OCI-LY7 (cell line): ENCODE results near the gene RPL35A. TPM values are rescaled to one million over a fixed set of nuclear protein-coding genes. Genes with fewer than 3 reads are reported as not detected.

Experiments used
- Bru-seq: library from RNA; stranded (reverse); fragments of 400-500 nt; gene quantifications from one replicate; lab custom pipeline; 2021; lab: Mats Ljungman, UMichigan
- BruChase-seq, 2 experiments: library from RNA; stranded (reverse); fragments of 400-500 nt; gene quantifications; one replicate each; lab custom pipeline; 2021; lab: Mats Ljungman, UMichigan
- BruUV-seq: library from RNA; stranded (reverse); fragments of 400-500 nt; replicated peaks from 2 replicates; lab custom pipeline; 2021; lab: Mats Ljungman, UMichigan
- CTCF ChIA-PET: fragments of 300-600 bp; sonication (Branson Sonifier 250); formaldehyde crosslinking; loops from one replicate; lab custom pipeline; 2022; ENCODE audit warnings: antibody characterized with exemption; ENCODE audit not compliant: unreplicated experiment; lab: Charles Lee
- POLR2A ChIA-PET: fragments of 300-600 bp; sonication (Branson Sonifier 250); formaldehyde crosslinking; loops from one replicate; lab custom pipeline; 2022; ENCODE audit warnings: antibody characterized with exemption; lab: Charles Lee
- DNase-seq: peaks from one replicate; pipeline ENCODE4 v3.0.0-alpha.2; 2015; ENCODE audit warnings: low spot score
- H2AFZ ChIP-seq: fragments of 200-600 bp; sonication (generic), shearing (Covaris generic); 2 replicates; pipeline ENCODE4 v1.6.1; 2014; ENCODE audit warnings: mild to moderate bottlenecking, antibody characterized with exemption, low read length, moderate library complexity
- H3K27ac ChIP-seq: fragments of 200-600 bp; sonication (generic); 2 replicates; pipeline ENCODE4 v1.5.1; 2014; ENCODE audit warnings: mixed run types, low read depth, mild to moderate bottlenecking, moderate library complexity, low read length, inconsistent platforms; ENCODE audit not compliant: poor library complexity, severe bottlenecking
- H3K36me3 ChIP-seq: fragments of 200-600 bp; sonication (generic); 2 replicates; pipeline ENCODE4 v1.6.1; 2014; ENCODE audit warnings: mild to moderate bottlenecking, antibody characterized with exemption, low read length, moderate library complexity, mixed read lengths; ENCODE audit not compliant: insufficient read depth
- H3K4me1 ChIP-seq: fragments of 200-600 bp; sonication (generic); 2 replicates; pipeline ENCODE4 v1.5.1; 2014; ENCODE audit warnings: mild to moderate bottlenecking, low read length; ENCODE audit not compliant: insufficient read depth, poor library complexity, severe bottlenecking
- H3K4me2 ChIP-seq: fragments of 200-600 bp; sonication (generic); 2 replicates; pipeline ENCODE4 v1.6.1; 2014; ENCODE audit warnings: mild to moderate bottlenecking, low read length
- H3K4me3 ChIP-seq: fragments of 200-600 bp; sonication (generic); 2 replicates; pipeline ENCODE4 v1.5.1; 2014; ENCODE audit warnings: mild to moderate bottlenecking, low read depth, low read length; ENCODE audit not compliant: poor library complexity, severe bottlenecking
- H3K79me2 ChIP-seq: fragments of 200-600 bp; sonication (generic); 2 replicates; pipeline ENCODE4 v1.6.1; 2016; ENCODE audit warnings: low read depth, mild to moderate bottlenecking, low read length, moderate library complexity, mixed read lengths; ENCODE audit not compliant: insufficient read depth
- H3K9me2 ChIP-seq: fragments of 200-600 bp; sonication (generic); 2 replicates; pipeline ENCODE4 v1.6.1; 2016; ENCODE audit warnings: mild to moderate bottlenecking, low read length, mixed read lengths; ENCODE audit not compliant: insufficient read depth
- H3K9me3 ChIP-seq: fragments of 200-600 bp; sonication (generic); 2 replicates; pipeline ENCODE4 v1.6.1; 2014; ENCODE audit warnings: mild to moderate bottlenecking, mixed run types, low read length, mixed read lengths
- H4K20me1 ChIP-seq: fragments of 200-600 bp; sonication (generic); 2 replicates; pipeline ENCODE4 v1.6.1; 2014; ENCODE audit warnings: mild to moderate bottlenecking, antibody characterized with exemption, low read length, moderate library complexity, mixed read lengths; ENCODE audit not compliant: insufficient read depth
- EZH2phosphoT487 ChIP-seq: fragments of 200-600 bp; sonication (generic); IDR thresholded peaks from 2 replicates; pipeline ENCODE4 v1.6.1; 2018; ENCODE audit warnings: low read depth, borderline replicate concordance, mild to moderate bottlenecking, mixed run types, antibody characterized with exemption, low read length, moderate library complexity, mixed read lengths
- intact Hi-C: fragments of 100-400 bp; cut with micrococcal nuclease; formaldehyde crosslinking; loops from one replicate; pipeline ENCODE4 v1.10.0; 2022; ENCODE audit not compliant: unreplicated experiment
- long read RNA-seq: library from polyadenylated mRNA; stranded (forward); transcript quantifications from one replicate; pipeline ENCODE4 v2.0.0, GENCODE V29; 2022
- total RNA-seq, 2 experiments: library from RNA; depleted of rRNA in 1 of 2; stranded (reverse); fragments of >200 nt in 1 of 2; shearing (Covaris generic) in 1 of 2; gene quantifications; 2 replicates each; pipeline ENCODE4 v1.2.3, GENCODE V29; 2014 to 2022
- TF ChIP-seq, protein P1 (sequence below): fragments of 200-600 bp; sonication (generic); conservative IDR thresholded peaks from 2 replicates; pipeline ENCODE4 v1.5.1; 2014; ENCODE audit warnings: mild to moderate bottlenecking, antibody characterized with exemption, low read length, moderate library complexity, mixed read lengths

The RPL35A gene
- total RNA-seq (2014; rRNA removed; shearing (Covaris generic)) (846 and 968 TPM in 2 replicates), total RNA-seq (2022) (1,146 and 1,184 TPM in 2 replicates), Bru-seq, nascent RNA (percentile 99 among the genes with signal in this experiment), BruChase-seq, experiment 1, labeled RNA remaining after a 6-hour chase (percentile 99 among the genes with signal in this experiment), BruChase-seq, experiment 2, labeled RNA remaining after a 2-hour chase (percentile 97 among the genes with signal in this experiment)
- long read RNA-seq, transcript RPL35A-205 (5 exons, 553 nt), result minor isoform, 57 of 471 reads
- long read RNA-seq, transcript RPL35A-207 (2 exons, 687 nt), result minor isoform, 53 of 471 reads
- long read RNA-seq, transcript RPL35A-206 (5 exons, 1,444 nt), result major isoform, 321 of 471 reads
- long read RNA-seq, transcript RPL35A-202 (5 exons, 442 nt), result minor isoform, 8 of 471 reads
- long read RNA-seq, partial matches to known transcripts, result 26 of 471 reads
- long read RNA-seq, other reads (novel, unspliced or antisense), result 6 of 471 reads

GRCh38 chr3:197949778-197950676, at the start of gene RPL35A:
Gene RPL35A, plus strand, starts transcription at chr3:197950190. Its CDS starts 778 bp downstream, at chr3:197950968.
- peak; percentile 96 for DNase-seq
- CTCF ChIA-PET, result interaction anchor here (0.5 kb wide), 1 partner anchor 381 kb away, joined by 3 read pairs; no protein-coding TSS in a partner anchor
- POLR2A ChIA-PET, result interaction anchor here (0.5 to 1.3 kb wide), 6 partner anchors 9 to 479 kb away, joined by 3 to 4 read pairs (median 3); no protein-coding TSS in a partner anchor
- H3K79me2 ChIP-seq, result peaks cover 49% of the 10 kb centered on the region
- H3K36me3 ChIP-seq, result peaks cover 49% of the 10 kb centered on the region
- H4K20me1 ChIP-seq, result peaks cover 30% of the 10 kb centered on the region
- peak within 1 kb of the TSS; percentile 84 for H3K4me3 ChIP-seq
- peak within 1 kb of the TSS; percentile 57 for H3K27ac ChIP-seq
- H2AFZ ChIP-seq, result peak within 1 kb of the TSS; percentile 75
- H3K9me2 ChIP-seq, result no peaks in the 10 kb centered on the region
- H3K4me2 ChIP-seq, result peak within 1 kb of the TSS; percentile 77
- TSS peak; percentile 79 for BruUV-seq
- intact Hi-C loops, result loop anchor here (2.0 kb wide), 1 partner anchor 351 kb away; no protein-coding TSS in a partner anchor
- TF ChIP-seq, protein P1, sequence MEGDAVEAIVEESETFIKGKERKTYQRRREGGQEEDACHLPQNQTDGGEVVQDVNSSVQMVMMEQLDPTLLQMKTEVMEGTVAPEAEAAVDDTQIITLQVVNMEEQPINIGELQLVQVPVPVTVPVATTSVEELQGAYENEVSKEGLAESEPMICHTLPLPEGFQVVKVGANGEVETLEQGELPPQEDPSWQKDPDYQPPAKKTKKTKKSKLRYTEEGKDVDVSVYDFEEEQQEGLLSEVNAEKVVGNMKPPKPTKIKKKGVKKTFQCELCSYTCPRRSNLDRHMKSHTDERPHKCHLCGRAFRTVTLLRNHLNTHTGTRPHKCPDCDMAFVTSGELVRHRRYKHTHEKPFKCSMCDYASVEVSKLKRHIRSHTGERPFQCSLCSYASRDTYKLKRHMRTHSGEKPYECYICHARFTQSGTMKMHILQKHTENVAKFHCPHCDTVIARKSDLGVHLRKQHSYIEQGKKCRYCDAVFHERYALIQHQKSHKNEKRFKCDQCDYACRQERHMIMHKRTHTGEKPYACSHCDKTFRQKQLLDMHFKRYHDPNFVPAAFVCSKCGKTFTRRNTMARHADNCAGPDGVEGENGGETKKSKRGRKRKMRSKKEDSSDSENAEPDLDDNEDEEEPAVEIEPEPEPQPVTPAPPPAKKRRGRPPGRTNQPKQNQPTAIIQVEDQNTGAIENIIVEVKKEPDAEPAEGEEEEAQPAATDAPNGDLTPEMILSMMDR, result no peak
- TF ChIP-seq EZH2phosphoT487, result no peak
- no peaks in the 10 kb centered on the region for H3K9me3 ChIP-seq
- peaks cover 39% of the 10 kb centered on the region for H3K4me1 ChIP-seq

DNA sequence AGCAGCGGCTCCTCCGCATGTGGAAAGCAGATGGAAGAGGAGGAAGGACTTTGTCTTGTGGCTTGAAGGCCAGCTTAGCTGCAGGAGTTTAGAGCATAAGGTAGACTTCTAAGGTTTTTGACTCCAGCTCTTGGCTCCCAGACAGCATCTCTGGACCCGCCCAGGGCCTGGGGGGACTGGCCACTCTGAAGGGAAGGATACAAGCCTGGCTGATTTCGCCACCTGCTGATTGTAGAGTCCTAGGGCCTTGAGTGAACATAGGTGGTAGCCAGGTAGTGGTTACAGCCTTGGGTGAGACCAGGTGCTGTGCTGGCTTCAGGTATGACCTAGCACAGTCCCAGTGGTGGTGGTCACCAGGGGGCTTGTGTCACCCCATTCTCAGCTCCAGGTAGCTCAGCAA, 48.4 kb upstream of the RPL35A start:
- CTCF ChIA-PET, result interaction anchor here (0.6 kb wide), 1 partner anchor 636 kb away, joined by 3 read pairs; no protein-coding TSS in a partner anchor
- Histone ChIP-seq H3K4me2 (no peak overlapping the region), H3K4me1 (no peaks in the 10 kb centered on the region), H3K36me3 (no peaks in the 10 kb centered on the region), H4K20me1 (no peaks in the 10 kb centered on the region), H2AFZ (no peak overlapping the region), H3K9me3 (no peaks in the 10 kb centered on the region), H3K79me2 (no peaks in the 10 kb centered on the region), H3K27ac (no peak overlapping the region), H3K9me2 (no peaks in the 10 kb centered on the region), H3K4me3 (no peak overlapping the region)
- TF ChIP-seq EZH2phosphoT487, result no peak
- TF ChIP-seq, protein P1, result no peak
- intact Hi-C loops, result loop anchor here (10.0 kb wide), 1 partner anchor 173 kb away; no protein-coding TSS in a partner anchor
- DNase-seq, result no peak
- POLR2A ChIA-PET, result no interaction called here
- BruUV-seq, result no TSS peak
